WTC11 (cell line): ENCODE data around the gene AKAP7. TPM values are rescaled to one million over a fixed set of nuclear protein-coding genes. Genes with fewer than 3 reads are reported as not detected.

Experiments
- ATAC-seq: fragments of 200-7000 bp; cut with Tn5 transposase; 2 replicates; pipeline ENCODE4 v1.10.0; 2021; ENCODE audit warnings: mild to moderate bottlenecking, moderate library complexity
- CTCF ChIA-PET: fragments of 300-600 bp; sonication (Branson Sonifier 250); formaldehyde crosslinking; loops from one replicate; lab custom pipeline; 2021; ENCODE audit warnings: antibody characterized with exemption; lab: Charles Lee
- POLR2A ChIA-PET: fragments of 350-600 bp; sonication (Branson Sonifier 250); formaldehyde crosslinking; loops from one replicate; lab custom pipeline; 2021; ENCODE audit warnings: antibody characterized with exemption; lab: Charles Lee
- DNase-seq: peaks from one replicate; pipeline ENCODE4 v3.0.0; 2021; ENCODE audit warnings: low spot score
- H3K27ac Mint-ChIP-seq: 2 replicates; pipeline ENCODE4 v1.8.0; 2021; ENCODE audit warnings: mixed read lengths
- H3K27me3 Mint-ChIP-seq: 2 replicates; pipeline ENCODE4 v1.8.0; 2021; ENCODE audit warnings: low read depth, mild to moderate bottlenecking, moderate library complexity, mixed read lengths
- H3K36me3 Mint-ChIP-seq: 2 replicates; pipeline ENCODE4 v1.8.0; 2021; ENCODE audit warnings: mixed read lengths
- H3K4me1 Mint-ChIP-seq: 2 replicates; pipeline ENCODE4 v1.8.0; 2022; ENCODE audit warnings: mixed read lengths
- H3K4me3 Mint-ChIP-seq: 2 replicates; pipeline ENCODE4 v1.8.0; 2021; ENCODE audit warnings: mild to moderate bottlenecking, moderate library complexity, mixed read lengths
- H3K9me3 Mint-ChIP-seq: 2 replicates; pipeline ENCODE4 v1.8.0; 2021; ENCODE audit warnings: mixed read lengths
- ATF1 ChIP-seq: sonication (generic); formaldehyde crosslinking; IDR thresholded peaks from 2 replicates; pipeline ENCODE4 v1.8.1; 2023; ENCODE audit warnings: mild to moderate bottlenecking, moderate library complexity, missing genetic modification reagents
- CREB1 ChIP-seq: sonication (generic); formaldehyde crosslinking; IDR thresholded peaks from 2 replicates; pipeline ENCODE4 v1.8.0; 2023; ENCODE audit warnings: mild to moderate bottlenecking, missing genetic modification reagents
- CREM ChIP-seq: sonication (generic); formaldehyde crosslinking; IDR thresholded peaks from 2 replicates; pipeline ENCODE4 v1.8.1; 2022; ENCODE audit warnings: mild to moderate bottlenecking, missing genetic modification reagents, moderate library complexity
- EMX1 ChIP-seq: fragments of 250-450 bp; sonication (Bioruptor Pico); IDR thresholded peaks from 2 replicates; pipeline ENCODE4 v1.8.0; 2021; ENCODE audit warnings: mild to moderate bottlenecking
- ETV6 ChIP-seq: sonication (generic); formaldehyde crosslinking; IDR thresholded peaks from 2 replicates; pipeline ENCODE4 v1.8.1; 2022; ENCODE audit warnings: mild to moderate bottlenecking, missing genetic modification reagents
- FOXJ3 ChIP-seq: sonication (generic); formaldehyde crosslinking; IDR thresholded peaks from 2 replicates; pipeline ENCODE4 v1.9.0; 2021; ENCODE audit warnings: missing genetic modification reagents, mild to moderate bottlenecking, borderline replicate concordance
- FOXK1 ChIP-seq: sonication (generic); formaldehyde crosslinking; IDR thresholded peaks from 2 replicates; pipeline ENCODE4 v1.8.0; 2022; ENCODE audit warnings: mild to moderate bottlenecking, moderate library complexity, missing genetic modification reagents
- HMGA2 ChIP-seq: fragments of 250-450 bp; sonication (Bioruptor Pico); IDR thresholded peaks from 2 replicates; pipeline ENCODE4 v1.4.0; 2021; ENCODE audit warnings: mild to moderate bottlenecking, moderate library complexity
- MYBL2 ChIP-seq: sonication (generic); formaldehyde crosslinking; IDR thresholded peaks from 2 replicates; pipeline ENCODE4 v1.8.1; 2023; ENCODE audit warnings: mild to moderate bottlenecking, moderate library complexity, missing genetic modification reagents
- NFATC4 ChIP-seq: fragments of 250-450 bp; sonication (Bioruptor Pico); IDR thresholded peaks from 2 replicates; pipeline ENCODE4 v1.9.0; 2021; ENCODE audit warnings: mild to moderate bottlenecking
- NFE2L1 ChIP-seq: sonication (generic); formaldehyde crosslinking; IDR thresholded peaks from 2 replicates; pipeline ENCODE4 v1.8.1; 2023; ENCODE audit warnings: missing genetic modification reagents
- NFYB ChIP-seq: sonication (generic); formaldehyde crosslinking; conservative IDR thresholded peaks from 2 replicates; pipeline ENCODE4 v1.8.0; 2022; ENCODE audit warnings: low read depth, missing genetic modification reagents
- OVOL2 ChIP-seq: fragments of 250-450 bp; sonication (Bioruptor Pico); IDR thresholded peaks from 2 replicates; pipeline ENCODE4 v1.9.0; 2021; ENCODE audit warnings: mild to moderate bottlenecking, borderline replicate concordance
- RELA ChIP-seq: sonication (generic); formaldehyde crosslinking; IDR thresholded peaks from 2 replicates; pipeline ENCODE4 v1.8.1; 2022; ENCODE audit warnings: missing genetic modification reagents, mild to moderate bottlenecking, borderline replicate concordance
- SMAD4 ChIP-seq: sonication (generic); formaldehyde crosslinking; IDR thresholded peaks from 2 replicates; pipeline ENCODE4 v1.8.0; 2022; ENCODE audit warnings: mild to moderate bottlenecking, missing genetic modification reagents
- SOX15 ChIP-seq: fragments of 250-450 bp; sonication (Bioruptor Pico); IDR thresholded peaks from 2 replicates; pipeline ENCODE4 v1.9.0; 2021; ENCODE audit warnings: mild to moderate bottlenecking
- SP1 ChIP-seq: sonication (generic); formaldehyde crosslinking; conservative IDR thresholded peaks from 2 replicates; pipeline ENCODE4 v1.8.1; 2022; ENCODE audit warnings: missing genetic modification reagents
- TEAD1 ChIP-seq: sonication (generic); formaldehyde crosslinking; IDR thresholded peaks from 2 replicates; pipeline ENCODE4 v1.8.0; 2022; ENCODE audit warnings: mild to moderate bottlenecking, missing genetic modification reagents
- TEAD4 ChIP-seq: sonication (generic); formaldehyde crosslinking; IDR thresholded peaks from 2 replicates; pipeline ENCODE4 v1.8.0; 2022; ENCODE audit warnings: mild to moderate bottlenecking, missing genetic modification reagents
- ZNF219 ChIP-seq: sonication (generic); formaldehyde crosslinking; IDR thresholded peaks from 2 replicates; pipeline ENCODE4 v1.8.0; 2023; ENCODE audit warnings: missing genetic modification reagents, mild to moderate bottlenecking, borderline replicate concordance
- ZNF263 ChIP-seq: sonication (generic); formaldehyde crosslinking; IDR thresholded peaks from 2 replicates; pipeline ENCODE4 v1.8.1; 2022; ENCODE audit warnings: low read depth, mild to moderate bottlenecking, moderate library complexity, missing genetic modification reagents
- ZNF671 ChIP-seq: fragments of 250-450 bp; sonication (Bioruptor Pico); IDR thresholded peaks from 2 replicates; pipeline ENCODE4 v1.8.0; 2021; ENCODE audit warnings: mild to moderate bottlenecking
- total RNA-seq: library from RNA; stranded (reverse); gene quantifications from 3 replicates; pipeline ENCODE4 v1.2.3, GENCODE V29; 2021
- TF ChIP-seq, protein P1 (sequence below): sonication (generic); formaldehyde crosslinking; IDR thresholded peaks from 2 replicates; pipeline ENCODE4 v1.8.1; 2022; ENCODE audit warnings: low read depth, mild to moderate bottlenecking, moderate library complexity, missing genetic modification reagents, borderline replicate concordance
- TF ChIP-seq, protein P2 (sequence below): sonication (generic); formaldehyde crosslinking; IDR thresholded peaks from 2 replicates; pipeline ENCODE4 v1.8.1; 2022; ENCODE audit warnings: missing genetic modification reagents, borderline replicate concordance
- TF ChIP-seq, protein P3 (sequence below): sonication (generic); formaldehyde crosslinking; IDR thresholded peaks from 2 replicates; pipeline ENCODE4 v1.8.1; 2023; ENCODE audit warnings: mild to moderate bottlenecking, missing genetic modification reagents, borderline replicate concordance
- TF ChIP-seq, protein P4 (sequence below): fragments of 250-450 bp; sonication (Bioruptor Pico); IDR thresholded peaks from 2 replicates; pipeline ENCODE4 v1.9.0; 2021; ENCODE audit warnings: mild to moderate bottlenecking
- TF ChIP-seq, protein P5 (sequence below): sonication (generic); formaldehyde crosslinking; IDR thresholded peaks from 2 replicates; pipeline ENCODE4 v1.8.0; 2022; ENCODE audit warnings: missing genetic modification reagents
- TF ChIP-seq, protein P6 (sequence below): sonication (generic); formaldehyde crosslinking; IDR thresholded peaks from 2 replicates; pipeline ENCODE4 v1.8.1; 2023; ENCODE audit warnings: mild to moderate bottlenecking, missing genetic modification reagents, moderate library complexity

AKAP7 gene
- total RNA-seq, 1 experiment from 2014 or later, result 10.9 TPM

DNA sequence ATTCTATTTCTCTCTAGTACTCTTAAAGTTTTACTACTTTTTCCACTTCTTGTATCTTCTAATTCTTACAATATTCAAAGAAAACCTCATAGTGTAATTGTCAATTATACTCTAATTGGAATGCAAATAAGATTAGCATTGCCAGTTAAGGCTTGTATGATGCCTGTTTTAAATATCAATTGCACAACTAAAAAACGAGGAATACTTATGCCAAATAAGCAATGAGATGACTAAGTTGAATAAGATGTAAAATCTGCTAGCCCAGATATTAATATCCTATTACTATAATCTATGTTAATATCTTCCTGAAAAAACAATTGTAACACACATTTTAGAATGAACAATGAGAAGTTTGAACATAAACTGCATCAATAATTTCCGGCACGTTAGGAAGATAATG lies 13.3 kb upstream of the AKAP7 start:
- Mint-ChIP-seq H3K9me3 (peaks cover 10% of the 10 kb centered on the region), H3K27ac (no peak overlapping the region), H3K36me3 (no peaks in the 10 kb centered on the region), H3K27me3 (no peaks in the 10 kb centered on the region), H3K4me1 (peaks cover 7% of the 10 kb centered on the region), H3K4me3 (no peak overlapping the region)
- ChIA-PET POLR2A (no interaction called here), CTCF (no interaction called here)
- ATAC-seq (no peak), DNase-seq (no peak)
- TF ChIP-seq RELA (CRISPR knock-in tag) (no peak), NFYB (CRISPR knock-in tag) (no peak), ZNF263 (CRISPR knock-in tag) (no peak), TEAD4 (CRISPR knock-in tag) (no peak), ZNF219 (no peak), MYBL2 (no peak), ATF1 (CRISPR knock-in tag) (no peak), TEAD1 (no peak), EMX1 (no peak), NFATC4 (no peak), SMAD4 (no peak)
- TF ChIP-seq, protein P1, sequence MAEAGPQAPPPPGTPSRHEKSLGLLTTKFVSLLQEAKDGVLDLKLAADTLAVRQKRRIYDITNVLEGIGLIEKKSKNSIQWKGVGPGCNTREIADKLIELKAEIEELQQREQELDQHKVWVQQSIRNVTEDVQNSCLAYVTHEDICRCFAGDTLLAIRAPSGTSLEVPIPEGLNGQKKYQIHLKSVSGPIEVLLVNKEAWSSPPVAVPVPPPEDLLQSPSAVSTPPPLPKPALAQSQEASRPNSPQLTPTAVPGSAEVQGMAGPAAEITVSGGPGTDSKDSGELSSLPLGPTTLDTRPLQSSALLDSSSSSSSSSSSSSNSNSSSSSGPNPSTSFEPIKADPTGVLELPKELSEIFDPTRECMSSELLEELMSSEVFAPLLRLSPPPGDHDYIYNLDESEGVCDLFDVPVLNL (CRISPR knock-in tag), result no peak
- TF ChIP-seq, protein P2, sequence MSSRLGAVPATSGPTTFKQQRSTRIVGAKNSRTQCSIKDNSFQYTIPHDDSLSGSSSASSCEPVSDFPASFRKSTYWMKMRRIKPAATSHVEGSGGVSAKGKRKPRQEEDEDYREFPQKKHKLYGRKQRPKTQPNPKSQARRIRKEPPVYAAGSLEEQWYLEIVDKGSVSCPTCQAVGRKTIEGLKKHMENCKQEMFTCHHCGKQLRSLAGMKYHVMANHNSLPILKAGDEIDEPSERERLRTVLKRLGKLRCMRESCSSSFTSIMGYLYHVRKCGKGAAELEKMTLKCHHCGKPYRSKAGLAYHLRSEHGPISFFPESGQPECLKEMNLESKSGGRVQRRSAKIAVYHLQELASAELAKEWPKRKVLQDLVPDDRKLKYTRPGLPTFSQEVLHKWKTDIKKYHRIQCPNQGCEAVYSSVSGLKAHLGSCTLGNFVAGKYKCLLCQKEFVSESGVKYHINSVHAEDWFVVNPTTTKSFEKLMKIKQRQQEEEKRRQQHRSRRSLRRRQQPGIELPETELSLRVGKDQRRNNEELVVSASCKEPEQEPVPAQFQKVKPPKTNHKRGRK (CRISPR knock-in tag), result no peak

DNA sequence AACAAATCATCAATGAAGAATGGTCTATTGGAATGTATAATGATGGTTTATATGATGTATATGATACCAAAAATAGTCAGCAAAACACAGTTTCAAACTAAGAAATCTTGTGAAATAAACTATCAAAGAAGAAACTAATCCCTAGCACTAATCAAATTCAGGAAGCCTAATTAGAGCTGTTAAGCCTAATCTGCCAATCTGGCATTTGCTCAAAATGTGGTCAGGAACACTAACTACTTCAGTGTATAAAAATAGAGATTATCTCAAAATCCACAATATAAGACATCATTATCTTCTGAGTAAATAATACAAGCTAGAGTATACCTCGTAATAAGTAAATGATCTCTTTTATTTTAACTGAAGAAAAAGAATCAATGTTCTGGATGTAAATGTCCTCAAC lies 12.8 kb upstream of the AKAP7 start:
- no peaks in the 10 kb centered on the region for H3K27me3 Mint-ChIP-seq
- H3K27ac Mint-ChIP-seq, result no peak overlapping the region
- DNase-seq (no peak), ATAC-seq (no peak)
- peaks cover 7% of the 10 kb centered on the region for H3K4me1 Mint-ChIP-seq
- H3K4me3 Mint-ChIP-seq, result no peak overlapping the region
- no peaks in the 10 kb centered on the region for H3K36me3 Mint-ChIP-seq
- POLR2A ChIA-PET, result no interaction called here
- peaks cover 6% of the 10 kb centered on the region; the same call in 1 of the 2 replicates for H3K9me3 Mint-ChIP-seq
- CTCF ChIA-PET, result no interaction called here
- no peak for TF ChIP-seq FOXJ3 (CRISPR knock-in tag)
- TF ChIP-seq, protein P3, sequence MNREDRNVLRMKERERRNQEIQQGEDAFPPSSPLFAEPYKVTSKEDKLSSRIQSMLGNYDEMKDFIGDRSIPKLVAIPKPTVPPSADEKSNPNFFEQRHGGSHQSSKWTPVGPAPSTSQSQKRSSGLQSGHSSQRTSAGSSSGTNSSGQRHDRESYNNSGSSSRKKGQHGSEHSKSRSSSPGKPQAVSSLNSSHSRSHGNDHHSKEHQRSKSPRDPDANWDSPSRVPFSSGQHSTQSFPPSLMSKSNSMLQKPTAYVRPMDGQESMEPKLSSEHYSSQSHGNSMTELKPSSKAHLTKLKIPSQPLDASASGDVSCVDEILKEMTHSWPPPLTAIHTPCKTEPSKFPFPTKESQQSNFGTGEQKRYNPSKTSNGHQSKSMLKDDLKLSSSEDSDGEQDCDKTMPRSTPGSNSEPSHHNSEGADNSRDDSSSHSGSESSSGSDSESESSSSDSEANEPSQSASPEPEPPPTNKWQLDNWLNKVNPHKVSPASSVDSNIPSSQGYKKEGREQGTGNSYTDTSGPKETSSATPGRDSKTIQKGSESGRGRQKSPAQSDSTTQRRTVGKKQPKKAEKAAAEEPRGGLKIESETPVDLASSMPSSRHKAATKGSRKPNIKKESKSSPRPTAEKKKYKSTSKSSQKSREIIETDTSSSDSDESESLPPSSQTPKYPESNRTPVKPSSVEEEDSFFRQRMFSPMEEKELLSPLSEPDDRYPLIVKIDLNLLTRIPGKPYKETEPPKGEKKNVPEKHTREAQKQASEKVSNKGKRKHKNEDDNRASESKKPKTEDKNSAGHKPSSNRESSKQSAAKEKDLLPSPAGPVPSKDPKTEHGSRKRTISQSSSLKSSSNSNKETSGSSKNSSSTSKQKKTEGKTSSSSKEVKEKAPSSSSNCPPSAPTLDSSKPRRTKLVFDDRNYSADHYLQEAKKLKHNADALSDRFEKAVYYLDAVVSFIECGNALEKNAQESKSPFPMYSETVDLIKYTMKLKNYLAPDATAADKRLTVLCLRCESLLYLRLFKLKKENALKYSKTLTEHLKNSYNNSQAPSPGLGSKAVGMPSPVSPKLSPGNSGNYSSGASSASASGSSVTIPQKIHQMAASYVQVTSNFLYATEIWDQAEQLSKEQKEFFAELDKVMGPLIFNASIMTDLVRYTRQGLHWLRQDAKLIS, result no peak
- TF ChIP-seq CREB1 (CRISPR knock-in tag), result no peak
- TF ChIP-seq, protein P4, sequence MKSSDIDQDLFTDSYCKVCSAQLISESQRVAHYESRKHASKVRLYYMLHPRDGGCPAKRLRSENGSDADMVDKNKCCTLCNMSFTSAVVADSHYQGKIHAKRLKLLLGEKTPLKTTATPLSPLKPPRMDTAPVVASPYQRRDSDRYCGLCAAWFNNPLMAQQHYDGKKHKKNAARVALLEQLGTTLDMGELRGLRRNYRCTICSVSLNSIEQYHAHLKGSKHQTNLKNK (CRISPR knock-in tag), result no peak
- no peak for TF ChIP-seq OVOL2 (CRISPR knock-in tag)
- no peak for TF ChIP-seq FOXK1 (CRISPR knock-in tag)
- no peak for TF ChIP-seq SOX15 (CRISPR knock-in tag)
- TF ChIP-seq, protein P5, sequence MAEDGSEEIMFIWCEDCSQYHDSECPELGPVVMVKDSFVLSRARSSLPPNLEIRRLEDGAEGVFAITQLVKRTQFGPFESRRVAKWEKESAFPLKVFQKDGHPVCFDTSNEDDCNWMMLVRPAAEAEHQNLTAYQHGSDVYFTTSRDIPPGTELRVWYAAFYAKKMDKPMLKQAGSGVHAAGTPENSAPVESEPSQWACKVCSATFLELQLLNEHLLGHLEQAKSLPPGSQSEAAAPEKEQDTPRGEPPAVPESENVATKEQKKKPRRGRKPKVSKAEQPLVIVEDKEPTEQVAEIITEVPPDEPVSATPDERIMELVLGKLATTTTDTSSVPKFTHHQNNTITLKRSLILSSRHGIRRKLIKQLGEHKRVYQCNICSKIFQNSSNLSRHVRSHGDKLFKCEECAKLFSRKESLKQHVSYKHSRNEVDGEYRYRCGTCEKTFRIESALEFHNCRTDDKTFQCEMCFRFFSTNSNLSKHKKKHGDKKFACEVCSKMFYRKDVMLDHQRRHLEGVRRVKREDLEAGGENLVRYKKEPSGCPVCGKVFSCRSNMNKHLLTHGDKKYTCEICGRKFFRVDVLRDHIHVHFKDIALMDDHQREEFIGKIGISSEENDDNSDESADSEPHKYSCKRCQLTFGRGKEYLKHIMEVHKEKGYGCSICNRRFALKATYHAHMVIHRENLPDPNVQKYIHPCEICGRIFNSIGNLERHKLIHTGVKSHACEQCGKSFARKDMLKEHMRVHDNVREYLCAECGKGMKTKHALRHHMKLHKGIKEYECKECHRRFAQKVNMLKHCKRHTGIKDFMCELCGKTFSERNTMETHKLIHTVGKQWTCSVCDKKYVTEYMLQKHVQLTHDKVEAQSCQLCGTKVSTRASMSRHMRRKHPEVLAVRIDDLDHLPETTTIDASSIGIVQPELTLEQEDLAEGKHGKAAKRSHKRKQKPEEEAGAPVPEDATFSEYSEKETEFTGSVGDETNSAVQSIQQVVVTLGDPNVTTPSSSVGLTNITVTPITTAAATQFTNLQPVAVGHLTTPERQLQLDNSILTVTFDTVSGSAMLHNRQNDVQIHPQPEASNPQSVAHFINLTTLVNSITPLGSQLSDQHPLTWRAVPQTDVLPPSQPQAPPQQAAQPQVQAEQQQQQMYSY (CRISPR knock-in tag), result no peak
- TF ChIP-seq ZNF671 (CRISPR knock-in tag), result no peak
- no peak for TF ChIP-seq ETV6 (CRISPR knock-in tag)
- no peak for TF ChIP-seq HMGA2
- TF ChIP-seq SP1, result no peak
- no peak for TF ChIP-seq NFE2L1 (CRISPR knock-in tag)
- TF ChIP-seq EMX1, result no peak
- TF ChIP-seq CREM (CRISPR knock-in tag), result no peak
- TF ChIP-seq, protein P6, sequence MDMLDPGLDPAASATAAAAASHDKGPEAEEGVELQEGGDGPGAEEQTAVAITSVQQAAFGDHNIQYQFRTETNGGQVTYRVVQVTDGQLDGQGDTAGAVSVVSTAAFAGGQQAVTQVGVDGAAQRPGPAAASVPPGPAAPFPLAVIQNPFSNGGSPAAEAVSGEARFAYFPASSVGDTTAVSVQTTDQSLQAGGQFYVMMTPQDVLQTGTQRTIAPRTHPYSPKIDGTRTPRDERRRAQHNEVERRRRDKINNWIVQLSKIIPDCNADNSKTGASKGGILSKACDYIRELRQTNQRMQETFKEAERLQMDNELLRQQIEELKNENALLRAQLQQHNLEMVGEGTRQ (CRISPR knock-in tag), result no peak
- no peak for TF ChIP-seq NFYB (CRISPR knock-in tag)
